Gastroesophageal sphincter (tissue), 3 donors: ENCODE data around the gene PDLIM5.

Experiments used
- POLR2AphosphoS5 ChIP-seq: sonication (generic); formaldehyde crosslinking; IDR thresholded peaks from one replicate; pipeline ENCODE4 v1.6.1; 2017; ENCODE audit warnings: antibody characterized with exemption
- TF ChIP-seq, protein P1 (sequence below), 4 experiments: fragments of 200-600 bp in 2 of 4; fragments of 450-650 bp in 2 of 4; sonication (generic) in 1 of 4; IDR thresholded peaks; one replicate each; pipeline ENCODE4 v1.5.1; 2017 to 2019; ENCODE audit warnings: antibody characterized with exemption in 4 of 4, mild to moderate bottlenecking in 2 of 4, moderate library complexity in 2 of 4

- TF ChIP-seq, protein P1, sequence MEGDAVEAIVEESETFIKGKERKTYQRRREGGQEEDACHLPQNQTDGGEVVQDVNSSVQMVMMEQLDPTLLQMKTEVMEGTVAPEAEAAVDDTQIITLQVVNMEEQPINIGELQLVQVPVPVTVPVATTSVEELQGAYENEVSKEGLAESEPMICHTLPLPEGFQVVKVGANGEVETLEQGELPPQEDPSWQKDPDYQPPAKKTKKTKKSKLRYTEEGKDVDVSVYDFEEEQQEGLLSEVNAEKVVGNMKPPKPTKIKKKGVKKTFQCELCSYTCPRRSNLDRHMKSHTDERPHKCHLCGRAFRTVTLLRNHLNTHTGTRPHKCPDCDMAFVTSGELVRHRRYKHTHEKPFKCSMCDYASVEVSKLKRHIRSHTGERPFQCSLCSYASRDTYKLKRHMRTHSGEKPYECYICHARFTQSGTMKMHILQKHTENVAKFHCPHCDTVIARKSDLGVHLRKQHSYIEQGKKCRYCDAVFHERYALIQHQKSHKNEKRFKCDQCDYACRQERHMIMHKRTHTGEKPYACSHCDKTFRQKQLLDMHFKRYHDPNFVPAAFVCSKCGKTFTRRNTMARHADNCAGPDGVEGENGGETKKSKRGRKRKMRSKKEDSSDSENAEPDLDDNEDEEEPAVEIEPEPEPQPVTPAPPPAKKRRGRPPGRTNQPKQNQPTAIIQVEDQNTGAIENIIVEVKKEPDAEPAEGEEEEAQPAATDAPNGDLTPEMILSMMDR (IDR thresholded peaks at IDR 0.05) = no peak
- no peak for TF ChIP-seq POLR2AphosphoS5
Measured at GRCh38 chr4:94447754-94448411, 3.9 kb upstream of the PDLIM5 start.
